HL-60/S4 treated with phorbol 12-myristate 13-acetate at 8.2 ng/mL for 4 days and 3 days (cell line): ENCODE data around the gene PSMA8.
"Not testable (repeated sequence)": the region's sequence is repeated elsewhere in the genome, so short reads cannot be mapped to it uniquely, and the experiment has no call there.

ENCODE experiments used
- in situ Hi-C: fragments of 300-500 bp; cut with MboI; formaldehyde crosslinking; loops from 2 replicates; pipeline ENCODE4 v1.15.0; 2022; ENCODE audit warnings: low sequenced_read_pairs

Gene PSMA8

GRCh38 chr18:26175481-26175880, 41.8 kb downstream of the PSMA8 start:
- in situ Hi-C loops: no loop called here

GRCh38 chr18:26176134-26176533, 42.5 kb downstream of the PSMA8 start:
- in situ Hi-C loops: no loop called here

DNA sequence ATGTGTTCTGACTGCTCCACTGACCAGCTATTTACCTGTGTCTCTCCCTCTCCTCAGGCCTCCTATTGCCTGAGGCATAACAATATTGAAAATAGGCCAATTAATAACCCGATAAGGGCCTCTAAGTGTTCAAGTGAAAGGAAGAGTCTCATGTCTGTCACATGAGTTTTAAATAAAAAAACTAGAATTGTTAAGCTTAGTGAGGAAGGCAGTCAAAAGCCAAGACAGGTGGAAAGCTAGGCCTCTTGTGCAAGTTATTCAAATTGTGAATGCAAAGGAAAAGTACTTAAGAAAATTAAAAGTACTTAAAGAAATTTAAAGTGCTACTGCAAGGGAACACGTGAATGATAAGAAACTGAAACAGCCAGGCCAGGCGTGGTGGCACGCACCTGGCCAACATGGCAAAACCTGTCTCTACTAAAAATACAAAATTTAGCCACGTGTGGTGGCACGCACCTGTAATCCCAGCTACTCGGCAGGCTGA, 47.7 kb downstream of the PSMA8 start:
- in situ Hi-C loops: no loop called here

GRCh38 chr18:26183395-26184112, 49.9 kb downstream of the PSMA8 start:
- in situ Hi-C loops: no loop called here

GRCh38 chr18:26185267-26185666, 51.6 kb downstream of the PSMA8 start:
- in situ Hi-C loops: no loop called here

DNA sequence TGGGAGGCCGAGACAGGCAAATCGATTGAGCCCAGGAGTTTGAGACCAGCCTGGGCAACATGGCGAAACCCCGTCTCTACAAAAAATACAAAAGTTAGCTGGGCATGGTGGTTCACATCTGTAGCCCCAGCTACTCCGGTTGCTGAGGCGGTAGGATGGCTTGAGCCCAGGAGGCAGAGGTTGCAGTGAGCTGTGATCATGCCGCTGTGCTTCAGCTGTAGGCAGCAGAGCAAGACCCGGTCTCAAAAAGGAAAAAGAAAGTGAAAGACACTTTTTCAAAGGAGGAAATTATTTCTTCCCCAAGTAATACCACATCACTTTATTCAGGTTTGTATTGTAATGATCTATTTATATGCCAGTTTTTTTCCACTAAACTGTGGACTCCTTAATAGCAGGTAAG, 56.8 kb downstream of the PSMA8 start:
- in situ Hi-C loops: no loop called here

DNA sequence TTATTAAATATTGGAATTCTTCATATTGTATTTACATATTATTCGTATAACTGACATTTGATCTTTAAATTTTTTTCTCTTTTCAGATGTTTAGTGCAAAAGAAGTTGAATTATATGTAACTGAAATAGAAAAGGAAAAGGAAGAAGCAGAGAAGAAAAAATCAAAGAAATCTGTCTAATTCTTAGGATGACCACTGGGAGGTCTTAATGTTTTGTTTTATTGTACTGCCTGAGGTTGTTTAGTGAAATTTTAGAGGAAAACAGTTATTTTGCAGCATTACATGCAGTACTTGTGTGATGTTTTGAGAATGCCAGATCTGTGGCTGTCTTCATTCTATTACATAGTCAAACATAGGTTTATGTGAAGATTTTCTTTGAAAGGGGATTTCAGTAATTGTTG, 58.6 kb downstream of the PSMA8 start:
- in situ Hi-C loops: no loop called here

GRCh38 chr18:26196605-26197004, 62.9 kb downstream of the PSMA8 start:
- in situ Hi-C loops: no loop called here

- in situ Hi-C loops: not testable (repeated sequence)
Observed at GRCh38 chr18:26202001-26202400, 68.3 kb downstream of the PSMA8 start.

- in situ Hi-C loops: no loop called here
Observed at GRCh38 chr18:26205318-26205717, 71.6 kb downstream of the PSMA8 start.

GRCh38 chr18:26206488-26206887, 72.8 kb downstream of the PSMA8 start:
- in situ Hi-C loops: no loop called here

GRCh38 chr18:26207937-26208336, 74.3 kb downstream of the PSMA8 start:
- in situ Hi-C loops: no loop called here

DNA sequence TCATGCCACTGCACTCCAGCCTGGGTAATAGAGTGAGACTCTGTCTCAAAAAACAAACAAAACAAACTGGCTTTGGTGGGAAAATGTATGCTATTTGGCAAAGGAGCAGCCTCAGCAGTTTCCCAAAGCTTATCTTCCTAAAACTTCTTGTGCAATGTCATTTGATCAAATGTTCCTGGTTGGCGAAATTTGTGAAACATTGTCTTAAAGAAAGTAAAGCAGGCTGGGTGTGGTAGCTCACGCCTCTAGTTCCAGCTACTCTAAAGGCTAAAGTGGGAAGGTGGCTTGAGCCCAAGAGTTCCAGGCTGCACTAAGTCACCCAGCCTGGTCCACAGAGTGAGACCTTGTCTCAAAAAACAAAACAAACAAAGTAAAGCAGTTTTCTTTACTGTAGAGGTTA, 75.3 kb downstream of the PSMA8 start:
- in situ Hi-C loops: no loop called here

GRCh38 chr18:26210147-26210546, 76.5 kb downstream of the PSMA8 start:
- in situ Hi-C loops: no loop called here

GRCh38 chr18:26215247-26215970, 81.7 kb downstream of the PSMA8 start:
- in situ Hi-C loops: no loop called here

DNA sequence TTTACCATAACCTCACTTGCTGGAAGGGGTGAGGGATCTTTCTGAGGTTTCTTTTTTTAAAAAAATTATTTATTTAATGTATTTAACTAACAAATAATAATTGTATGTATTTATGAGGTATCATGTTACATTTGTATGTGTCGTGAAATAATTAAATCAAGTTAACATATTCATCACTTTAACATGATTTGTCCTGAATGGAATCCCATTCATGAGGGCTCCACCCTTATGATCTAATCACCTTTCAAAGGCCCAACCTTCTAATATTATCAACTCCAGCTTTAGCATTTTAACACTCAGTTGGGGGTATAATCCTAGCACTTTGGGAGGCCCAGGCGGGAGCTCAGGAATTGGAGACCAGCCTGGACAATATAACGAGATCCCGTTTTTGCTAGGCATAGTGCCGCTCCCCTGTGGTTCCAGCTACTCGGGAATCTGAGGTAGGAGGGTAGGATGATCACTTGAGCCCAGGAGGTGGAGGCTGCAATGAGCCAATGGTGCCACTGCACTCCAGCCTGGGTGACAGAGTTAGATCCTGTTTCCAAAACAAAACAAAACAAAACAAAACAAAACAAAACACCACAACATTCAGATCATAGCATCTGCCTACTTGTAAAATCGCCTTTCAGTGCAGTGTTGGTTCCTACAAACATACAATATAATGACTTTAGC, 91.5 kb downstream of the PSMA8 start:
- in situ Hi-C loops: no loop called here

DNA sequence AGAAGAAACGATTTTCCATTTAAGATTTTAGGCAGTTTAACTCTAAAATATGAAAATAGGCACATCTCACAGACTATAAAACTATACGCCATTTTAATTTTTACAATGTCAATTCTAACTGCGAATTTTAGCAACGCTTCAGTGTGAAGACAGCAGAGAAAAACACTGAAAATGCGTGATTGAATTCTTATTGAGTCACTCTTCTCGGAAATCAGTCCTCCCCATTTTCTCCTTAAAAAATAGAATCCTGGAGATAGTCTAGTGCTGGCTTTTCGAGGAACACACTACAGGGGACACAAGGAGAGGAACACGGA, 92.2 kb downstream of the PSMA8 start:
- in situ Hi-C loops: no loop called here

GRCh38 chr18:26226229-26227050, 92.8 kb downstream of the PSMA8 start, which contains the start of gene TAF4B:
Gene TAF4B (plus strand): TSS chr18:26226445. CDS start chr18:26226934, 489 bp downstream.
- in situ Hi-C loops: no loop called here

DNA sequence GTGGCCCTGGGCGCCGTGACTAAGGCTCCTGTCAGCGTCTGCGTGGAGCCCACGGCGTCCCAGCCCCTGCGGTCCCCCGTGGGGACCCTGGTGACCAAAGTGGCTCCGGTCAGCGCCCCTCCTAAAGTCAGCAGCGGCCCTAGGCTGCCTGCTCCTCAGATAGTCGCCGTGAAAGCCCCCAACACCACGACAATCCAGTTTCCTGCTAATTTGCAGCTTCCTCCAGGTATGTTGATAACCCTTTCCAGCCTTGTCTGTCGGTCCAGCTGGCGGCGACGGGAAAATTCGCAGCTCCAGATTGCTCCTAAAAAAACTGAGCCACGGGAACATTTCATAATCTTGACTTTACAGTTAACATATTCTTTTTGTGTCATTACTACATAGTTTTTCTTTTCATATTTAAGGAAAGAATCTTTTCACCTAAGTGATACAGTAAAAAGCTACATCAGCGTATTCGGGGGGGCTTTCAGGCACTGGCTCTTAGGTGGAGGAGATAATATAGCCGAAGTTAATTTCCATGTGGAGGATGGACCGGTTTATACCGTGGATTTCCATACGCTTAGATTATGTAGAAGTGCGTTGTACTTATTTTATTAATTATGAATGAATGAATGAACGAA, 93.5 kb downstream of the PSMA8 start:
- in situ Hi-C loops: no loop called here

DNA sequence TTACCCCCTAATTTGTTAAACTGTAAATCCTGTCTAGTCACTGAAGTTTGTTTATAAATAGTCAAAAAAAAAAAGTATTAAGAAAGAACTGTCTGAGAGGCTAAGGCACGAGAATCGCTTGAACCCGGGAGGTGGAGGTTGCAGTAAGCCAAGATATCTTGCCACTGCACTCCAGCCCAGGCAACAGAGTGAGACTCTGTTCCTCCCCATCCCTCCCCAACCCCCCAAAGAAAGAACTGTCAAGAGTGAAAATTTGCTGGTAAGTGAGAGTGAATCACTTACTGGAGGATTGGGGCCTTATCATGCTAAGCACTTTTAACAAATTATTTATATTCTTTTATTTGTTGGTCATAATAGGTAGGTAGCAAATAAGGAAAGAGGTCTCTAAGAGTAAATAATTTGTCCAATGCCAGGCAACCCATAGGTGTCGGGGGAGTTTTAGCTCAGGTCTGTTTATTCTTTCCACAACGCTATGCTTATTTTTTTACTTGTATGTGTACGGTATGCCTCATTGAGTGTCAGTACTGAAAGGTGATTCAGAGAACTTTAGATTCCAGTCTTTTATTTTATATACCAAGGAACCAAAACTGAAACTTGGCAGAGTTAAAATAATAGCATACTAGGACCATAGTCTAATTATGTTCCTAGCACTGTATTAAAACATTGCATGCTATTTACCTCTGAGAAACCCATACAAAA, 95.0 kb downstream of the PSMA8 start:
- in situ Hi-C loops: no loop called here
